Measurements from ENCODE around the gene AFF1. TPM values are rescaled to one million over a fixed set of nuclear protein-coding genes. Genes with fewer than 3 reads are reported as not detected.
A peak's percentile ranks its signal among the peaks of the same experiment; 100 is the strongest.

Gene AFF1
- total RNA-seq, 2 experiments from 2014 or later = 28.7 to 69.7 TPM

- H3K9me2 ChIP-seq (ENCODE audit: insufficient read depth, low read length) = no peaks in the 10 kb centered on the region
- intact Hi-C loops (cut with micrococcal nuclease; ENCODE audit: unreplicated experiment) = loop anchor here (2.0 to 5.0 kb wide), 2 partner anchors 67 to 136 kb away; partner anchors contain the start of gene AFF1
- H3K9me3 ChIP-seq (ENCODE audit: low read length) = no peaks in the 10 kb centered on the region
- no peaks in the 10 kb centered on the region for H4K20me1 ChIP-seq (ENCODE audit: insufficient read depth, low read length)
- no peak for TF ChIP-seq EZH2phosphoT487 (IDR thresholded peaks at IDR 0.05; ENCODE audit: borderline replicate concordance, low read depth, low read length)
- 0 out of 2 replicates have a peak, but pooled peaks have one; percentile 8 for TF ChIP-seq CTCF (conservative IDR thresholded peaks at IDR 0.05; ENCODE audit: low read length)
- H2AFZ ChIP-seq (ENCODE audit: low read length) = peak overlapping the region; percentile 90; the same call in 1 of the 2 replicates
- no TSS peak for BruUV-seq (replicated peaks)
- peak; percentile 82 for DNase-seq (ENCODE audit: low spot score)
- H3K4me1 ChIP-seq (ENCODE audit: insufficient read depth, low read length, poor library complexity, severe bottlenecking) = peaks cover 46% of the 10 kb centered on the region
- CTCF ChIA-PET (ENCODE audit: unreplicated experiment) = no interaction called here
- H3K27ac ChIP-seq (ENCODE audit: low read depth, low read length, poor library complexity, severe bottlenecking) = peak overlapping the region; percentile 93
- POLR2A ChIA-PET = interaction anchor here (0.6 to 1.0 kb wide), 3 partner anchors 11 to 104 kb away, joined by 3 to 4 read pairs (median 3); no protein-coding TSS in a partner anchor
- H3K4me2 ChIP-seq (ENCODE audit: low read length) = peak overlapping the region; percentile 94
- H3K36me3 ChIP-seq (ENCODE audit: insufficient read depth, low read length) = no peaks in the 10 kb centered on the region
- H3K79me2 ChIP-seq (ENCODE audit: insufficient read depth, low read depth, low read length) = peaks cover 37% of the 10 kb centered on the region
- peak overlapping the region; percentile 60 for H3K4me3 ChIP-seq (ENCODE audit: low read depth, low read length, poor library complexity, severe bottlenecking)
These were observed 138.6 kb downstream of the AFF1 start for GRCh38 chr4:87073199-87074120.

- TF ChIP-seq EZH2phosphoT487 (IDR thresholded peaks at IDR 0.05; ENCODE audit: borderline replicate concordance, low read depth, low read length) = no peak
- Histone ChIP-seq H4K20me1 (ENCODE audit: insufficient read depth, low read length) (no peaks in the 10 kb centered on the region), H3K9me2 (ENCODE audit: insufficient read depth, low read length) (no peaks in the 10 kb centered on the region), H3K4me3 (ENCODE audit: low read depth, low read length, poor library complexity, severe bottlenecking) (peak overlapping the region; percentile 60), H3K4me2 (ENCODE audit: low read length) (peak overlapping the region; percentile 94), H3K27ac (ENCODE audit: low read depth, low read length, poor library complexity, severe bottlenecking) (peak overlapping the region; percentile 93), H3K4me1 (ENCODE audit: insufficient read depth, low read length, poor library complexity, severe bottlenecking) (peaks cover 39% of the 10 kb centered on the region), H2AFZ (ENCODE audit: low read length) (peak overlapping the region; percentile 90; the same call in 1 of the 2 replicates), H3K36me3 (ENCODE audit: insufficient read depth, low read length) (no peaks in the 10 kb centered on the region), H3K79me2 (ENCODE audit: insufficient read depth, low read depth, low read length) (peaks cover 36% of the 10 kb centered on the region), H3K9me3 (ENCODE audit: low read length) (no peaks in the 10 kb centered on the region)
- BruUV-seq (replicated peaks) = no TSS peak
- intact Hi-C loops (cut with micrococcal nuclease; ENCODE audit: unreplicated experiment) = loop anchor here (2.0 to 5.0 kb wide), 2 partner anchors 67 to 137 kb away; partner anchors contain the start of gene AFF1
- ChIA-PET CTCF (ENCODE audit: unreplicated experiment) (no interaction called here), POLR2A (interaction anchor here (0.6 to 1.0 kb wide), 3 partner anchors 11 to 105 kb away, joined by 3 to 4 read pairs (median 3); no protein-coding TSS in a partner anchor)
- DNase-seq (ENCODE audit: low spot score) = no peak
These were observed 139.3 kb downstream of the AFF1 start for GRCh38 chr4:87074121-87074488.

- POLR2A ChIA-PET = interaction anchor here (0.9 to 1.6 kb wide), 3 partner anchors 8 to 71 kb away, joined by 4 to 6 read pairs (median 5); no protein-coding TSS in a partner anchor
- intact Hi-C loops (cut with micrococcal nuclease; ENCODE audit: unreplicated experiment) = loop anchor here (2.0 kb wide), 1 partner anchor 69 kb away; no protein-coding TSS in a partner anchor
- no TSS peak for BruUV-seq (replicated peaks)
These were observed 141.1 kb downstream of the AFF1 start for GRCh38 chr4:87075876-87076275.

More at GRCh38 chr4:87075876-87076275, 141.1 kb downstream of the AFF1 start:
- Histone ChIP-seq H3K79me2 (ENCODE audit: insufficient read depth, low read depth, low read length) (peaks cover 40% of the 10 kb centered on the region; the same call in 1 of the 2 replicates), H3K36me3 (ENCODE audit: insufficient read depth, low read length) (no peaks in the 10 kb centered on the region), H2AFZ (ENCODE audit: low read length) (no peak overlapping the region), H3K4me2 (ENCODE audit: low read length) (no peak overlapping the region), H3K27ac (ENCODE audit: low read depth, low read length, poor library complexity, severe bottlenecking) (no peak overlapping the region), H3K4me3 (ENCODE audit: low read depth, low read length, poor library complexity, severe bottlenecking) (no peak overlapping the region), H3K9me3 (ENCODE audit: low read length) (no peaks in the 10 kb centered on the region), H3K4me1 (ENCODE audit: insufficient read depth, low read length, poor library complexity, severe bottlenecking) (peaks cover 34% of the 10 kb centered on the region), H3K9me2 (ENCODE audit: insufficient read depth, low read length) (no peaks in the 10 kb centered on the region), H4K20me1 (ENCODE audit: insufficient read depth, low read length) (no peaks in the 10 kb centered on the region)
- CTCF ChIA-PET (ENCODE audit: unreplicated experiment) = no interaction called here
- DNase-seq (ENCODE audit: low spot score) = no peak
- TF ChIP-seq EZH2phosphoT487 (IDR thresholded peaks at IDR 0.05; ENCODE audit: borderline replicate concordance, low read depth, low read length) = no peak
- no peak for TF ChIP-seq CTCF (conservative IDR thresholded peaks at IDR 0.05; ENCODE audit: low read length)
